B cell (primary cell): Measurements from ENCODE around the gene CCDC6.

Source experiments
- EZH2 ChIP-seq: IDR thresholded peaks from 2 replicates; pipeline ENCODE4 v1.6.1; 2012; ENCODE audit warnings: borderline replicate concordance, low read depth, mild to moderate bottlenecking, moderate library complexity, low read length; ENCODE audit not compliant: insufficient read depth, poor library complexity, severe bottlenecking
- TF ChIP-seq, protein P1 (sequence below): fragments of 200-600 bp; IDR thresholded peaks from one replicate; pipeline ENCODE4 v1.8.0; 2022; ENCODE audit warnings: antibody characterized with exemption, mild to moderate bottlenecking

- TF ChIP-seq, protein P1, sequence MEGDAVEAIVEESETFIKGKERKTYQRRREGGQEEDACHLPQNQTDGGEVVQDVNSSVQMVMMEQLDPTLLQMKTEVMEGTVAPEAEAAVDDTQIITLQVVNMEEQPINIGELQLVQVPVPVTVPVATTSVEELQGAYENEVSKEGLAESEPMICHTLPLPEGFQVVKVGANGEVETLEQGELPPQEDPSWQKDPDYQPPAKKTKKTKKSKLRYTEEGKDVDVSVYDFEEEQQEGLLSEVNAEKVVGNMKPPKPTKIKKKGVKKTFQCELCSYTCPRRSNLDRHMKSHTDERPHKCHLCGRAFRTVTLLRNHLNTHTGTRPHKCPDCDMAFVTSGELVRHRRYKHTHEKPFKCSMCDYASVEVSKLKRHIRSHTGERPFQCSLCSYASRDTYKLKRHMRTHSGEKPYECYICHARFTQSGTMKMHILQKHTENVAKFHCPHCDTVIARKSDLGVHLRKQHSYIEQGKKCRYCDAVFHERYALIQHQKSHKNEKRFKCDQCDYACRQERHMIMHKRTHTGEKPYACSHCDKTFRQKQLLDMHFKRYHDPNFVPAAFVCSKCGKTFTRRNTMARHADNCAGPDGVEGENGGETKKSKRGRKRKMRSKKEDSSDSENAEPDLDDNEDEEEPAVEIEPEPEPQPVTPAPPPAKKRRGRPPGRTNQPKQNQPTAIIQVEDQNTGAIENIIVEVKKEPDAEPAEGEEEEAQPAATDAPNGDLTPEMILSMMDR: no peak
- no peak for TF ChIP-seq EZH2
These were observed 82.6 kb downstream of the CCDC6 start for GRCh38 chr10:59823751-59824150.
